ENCODE data around the gene LYSMD1.

LYSMD1 gene

GRCh38 chr1:151175041-151175741, 9.5 kb upstream of the LYSMD1 start:
- no peak for DNase-seq

- DNase-seq = no peak
Measured at GRCh38 chr1:151171190-151171589, 5.5 kb upstream of the LYSMD1 start.

DNA sequence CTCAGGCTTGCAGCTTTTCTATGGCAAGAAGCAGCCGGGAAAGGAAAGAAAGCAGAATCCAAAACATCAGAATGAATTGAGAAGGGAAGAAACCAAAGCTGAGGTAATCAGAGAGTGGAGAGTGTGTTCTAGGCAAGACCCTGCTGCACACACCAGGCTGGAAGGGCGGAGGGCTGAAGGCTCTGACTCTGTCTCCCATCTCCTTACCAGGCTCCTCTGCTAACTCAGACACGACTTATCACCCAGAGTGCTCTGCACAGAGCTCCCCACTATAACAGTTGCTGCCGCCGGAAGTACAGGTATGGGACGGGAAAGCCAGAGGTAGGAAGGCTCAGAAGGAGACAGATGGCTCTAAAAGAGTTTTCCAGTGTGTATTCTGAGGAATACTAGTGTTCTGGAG, 1.4 kb upstream of the LYSMD1 start:
- DNase-seq = no peak

- DNase-seq = no peak
Measured at GRCh38 chr1:151166505-151166956, 829 bp upstream of the LYSMD1 start.

- no peak for DNase-seq
Measured at GRCh38 chr1:151165281-151165737, 393 bp downstream of the LYSMD1 start.

DNA sequence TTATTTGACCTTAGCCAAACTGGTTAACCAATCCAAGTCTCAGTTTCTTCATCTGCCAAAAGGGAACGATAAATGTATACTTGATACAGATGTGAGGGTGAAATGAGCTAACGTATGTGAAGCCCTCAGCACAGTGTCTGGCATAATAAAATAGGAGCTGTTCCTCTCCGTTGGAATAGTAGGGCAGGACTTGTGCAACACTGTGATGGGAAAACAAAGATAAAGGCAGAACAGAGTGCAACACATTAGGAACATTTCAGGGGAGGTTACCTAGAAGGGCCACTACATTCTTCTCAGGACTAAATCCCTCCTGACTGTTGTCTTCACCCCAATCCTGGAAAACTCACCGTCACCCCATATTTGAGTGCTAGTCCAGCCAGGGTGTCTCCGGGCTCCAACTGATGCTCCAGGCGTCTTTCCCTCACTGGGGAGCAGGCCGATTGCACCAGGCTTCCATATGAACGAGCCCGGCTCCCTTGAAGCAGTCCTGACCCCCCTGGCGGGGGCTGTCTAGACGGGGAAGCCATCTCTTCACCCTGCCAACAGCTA, 896 bp downstream of the LYSMD1 start:
- DNase-seq = no peak

GRCh38 chr1:151159373-151159772, 6.3 kb downstream of the LYSMD1 start:
- no peak for DNase-seq

DNA sequence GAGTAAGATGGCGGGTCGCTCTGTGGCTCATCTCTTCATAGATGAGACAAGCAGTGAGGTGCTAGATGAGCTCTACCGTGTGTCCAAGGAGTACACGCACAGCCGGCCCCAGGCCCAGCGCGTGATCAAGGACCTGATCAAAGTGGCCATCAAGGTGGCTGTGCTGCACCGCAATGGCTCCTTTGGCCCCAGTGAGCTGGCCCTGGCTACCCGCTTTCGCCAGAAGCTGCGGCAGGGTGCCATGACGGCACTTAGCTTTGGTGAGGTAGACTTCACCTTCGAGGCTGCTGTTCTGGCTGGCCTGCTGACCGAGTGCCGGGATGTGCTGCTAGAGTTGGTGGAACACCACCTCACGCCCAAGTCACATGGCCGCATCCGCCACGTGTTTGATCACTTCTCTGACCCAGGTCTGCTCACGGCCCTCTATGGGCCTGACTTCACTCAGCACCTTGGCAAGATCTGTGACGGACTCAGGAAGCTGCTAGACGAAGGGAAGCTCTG, 6.9 kb downstream of the LYSMD1 start:
- peak; percentile 37 for DNase-seq

GRCh38 chr1:151158326-151158725, 7.4 kb downstream of the LYSMD1 start:
- DNase-seq = peak; percentile 68

DNA sequence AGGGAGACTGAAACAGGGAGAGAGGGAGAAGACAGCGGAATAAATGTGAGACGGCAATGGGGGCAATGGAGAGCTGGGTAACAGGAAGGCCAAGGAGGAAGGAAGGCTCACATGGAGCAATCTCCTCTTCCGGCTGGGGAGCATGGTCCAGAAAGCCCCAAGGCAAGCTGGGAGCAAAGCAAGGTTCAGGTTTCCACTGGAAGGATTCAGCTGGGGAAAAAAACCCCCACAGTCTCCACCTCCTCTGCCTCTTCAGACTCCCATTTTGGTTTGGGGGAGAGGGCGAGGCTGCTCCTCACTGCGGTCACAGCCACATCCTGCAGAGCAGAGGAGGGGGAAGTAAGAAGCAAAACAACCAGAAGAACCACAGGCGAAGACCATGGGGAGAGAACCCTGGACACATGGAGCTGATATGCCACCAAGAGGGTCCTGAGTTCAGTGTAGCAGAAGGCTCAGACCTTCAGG, 8.6 kb downstream of the LYSMD1 start:
- DNase-seq = peak; percentile 67

DNA sequence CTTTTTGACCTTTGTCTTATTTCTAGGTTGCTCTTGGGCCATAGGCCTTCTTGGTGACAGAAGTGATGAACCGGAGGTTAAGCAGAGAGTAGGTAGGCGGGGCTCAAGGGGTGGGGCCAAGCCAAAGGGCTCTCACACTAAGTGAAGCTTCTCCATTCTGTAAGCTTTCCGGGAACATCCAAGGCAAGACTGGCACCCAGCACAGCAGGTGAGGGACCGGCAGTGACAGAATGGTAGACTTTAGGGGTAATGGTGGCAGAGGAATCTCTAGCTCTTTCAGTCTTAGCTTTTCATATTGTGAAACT, 9.2 kb downstream of the LYSMD1 start, which contains the start of gene TNFAIP8L2:
Gene TNFAIP8L2, plus strand, starts transcription at position 135 of the 305 bp plus-strand sequence. CDS start 2,049 bp downstream, outside the sequence.
- peak; percentile 79 for DNase-seq

DNA sequence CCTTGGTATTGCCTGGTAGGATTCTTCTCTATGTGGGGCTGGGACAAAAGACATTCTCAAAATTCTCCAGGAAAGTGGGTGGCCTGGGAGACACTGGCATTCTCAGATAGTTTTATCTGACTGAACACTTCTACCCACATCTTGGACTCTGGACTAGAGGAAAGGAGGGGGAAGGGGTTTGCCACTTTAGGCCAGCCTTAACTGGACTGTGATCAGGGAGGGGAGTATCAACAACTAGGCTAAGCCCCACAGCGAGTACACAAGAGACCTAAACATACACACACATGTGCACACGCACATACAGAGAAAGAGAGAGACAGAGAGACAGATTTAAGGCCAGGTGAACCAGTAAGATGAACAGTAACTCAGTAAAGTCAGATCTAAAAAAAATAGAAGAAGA, 18.0 kb downstream of the LYSMD1 start:
- no peak for DNase-seq

DNA sequence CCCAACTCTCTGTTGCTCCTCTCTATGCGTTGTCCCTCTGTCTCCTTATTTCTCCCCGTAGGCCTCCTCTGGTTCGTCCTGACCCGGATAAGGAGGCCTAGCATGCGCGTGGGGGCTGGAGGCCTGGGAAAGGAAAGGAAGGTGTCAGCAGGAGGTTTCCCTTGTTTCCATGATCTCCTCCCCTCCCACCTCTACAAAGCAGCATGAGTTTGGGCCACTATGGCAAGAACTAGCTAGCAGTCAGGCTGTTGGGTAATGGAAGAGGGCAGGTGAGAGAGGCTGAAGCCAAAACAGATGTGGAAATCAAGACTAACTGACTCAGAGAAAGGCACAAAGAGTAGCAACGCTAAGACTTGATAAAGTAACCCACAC, 18.6 kb downstream of the LYSMD1 start:
- DNase-seq = no peak

DNA sequence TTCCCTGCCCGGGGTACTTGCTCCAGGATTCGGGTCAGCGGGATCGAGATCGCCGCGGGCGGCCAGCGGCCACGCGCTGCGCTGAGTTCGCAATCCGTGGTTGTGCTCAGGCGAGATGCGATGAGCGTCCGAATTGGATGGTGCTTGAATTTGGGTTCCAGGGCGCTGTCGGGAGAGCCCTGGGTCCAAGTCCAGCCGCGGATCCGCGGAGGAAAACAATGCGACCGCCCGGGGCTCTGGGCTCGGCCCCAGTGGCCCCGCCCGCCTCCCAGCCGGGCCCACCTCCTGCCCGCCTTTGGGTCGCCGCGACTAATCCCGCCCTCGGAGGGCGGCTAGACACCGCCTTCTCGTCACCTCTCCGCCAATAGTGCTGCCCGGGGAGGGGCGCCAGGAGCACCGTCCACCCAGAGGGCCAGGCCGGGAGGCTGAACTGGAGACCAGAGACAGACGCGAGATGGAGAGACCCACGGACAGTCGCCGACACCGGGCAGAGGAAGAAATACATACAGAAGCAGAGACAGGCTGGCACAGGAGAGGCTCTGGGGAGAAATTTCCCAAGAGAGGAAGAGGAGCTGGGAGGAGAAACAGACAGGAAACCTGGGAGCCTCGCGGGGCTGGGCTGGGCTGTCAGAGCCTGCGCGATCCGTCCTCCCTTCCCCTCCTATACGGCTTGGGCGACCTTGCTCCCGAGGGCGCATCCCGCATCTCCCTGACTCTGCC, 19.1 kb downstream of the LYSMD1 start, which contains the start of gene SEMA6C:
Gene SEMA6C, minus strand, starts transcription at position 220 of the 720 bp plus-strand sequence. CDS start 4,010 bp downstream, outside the sequence.
- peak; percentile 86 for DNase-seq

DNA sequence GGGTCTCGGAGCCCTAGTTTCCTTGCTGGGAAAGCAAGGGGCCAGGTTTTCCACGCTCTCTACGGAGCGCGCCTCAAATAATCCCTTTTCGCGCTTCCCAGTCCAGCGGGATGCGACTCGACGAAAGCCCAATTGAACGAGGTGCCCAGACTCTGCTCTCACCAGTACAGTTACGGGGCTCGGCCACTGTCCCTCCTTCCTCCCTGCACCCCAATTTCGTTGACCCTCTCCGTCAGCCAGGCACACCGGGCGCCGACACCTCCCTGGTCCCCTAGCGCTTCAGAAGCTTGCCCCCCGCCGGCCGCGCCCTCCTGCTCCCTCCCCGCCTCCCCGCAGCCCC, 19.7 kb downstream of the LYSMD1 start:
- no peak for DNase-seq

GRCh38 chr1:151145304-151146071, 20.2 kb downstream of the LYSMD1 start:
- DNase-seq = no peak

- DNase-seq = no peak
Measured at GRCh38 chr1:151144474-151145303, 21.0 kb downstream of the LYSMD1 start.

GRCh38 chr1:151143986-151144385, 21.7 kb downstream of the LYSMD1 start:
- no peak for DNase-seq

GRCh38 chr1:151143057-151143435, 22.7 kb downstream of the LYSMD1 start:
- no peak for DNase-seq

GRCh38 chr1:151142411-151143056, 23.2 kb downstream of the LYSMD1 start:
- DNase-seq = no peak

GRCh38 chr1:151137789-151138188, 27.9 kb downstream of the LYSMD1 start:
- no peak for DNase-seq
